ENCODE data around the gene C2CD2L. TPM values are rescaled to one million over a fixed set of nuclear protein-coding genes. Genes with fewer than 3 reads are reported as not detected.

Gene C2CD2L
- total RNA-seq, 1 experiment from 2014 or later: 5.6 TPM

DNA sequence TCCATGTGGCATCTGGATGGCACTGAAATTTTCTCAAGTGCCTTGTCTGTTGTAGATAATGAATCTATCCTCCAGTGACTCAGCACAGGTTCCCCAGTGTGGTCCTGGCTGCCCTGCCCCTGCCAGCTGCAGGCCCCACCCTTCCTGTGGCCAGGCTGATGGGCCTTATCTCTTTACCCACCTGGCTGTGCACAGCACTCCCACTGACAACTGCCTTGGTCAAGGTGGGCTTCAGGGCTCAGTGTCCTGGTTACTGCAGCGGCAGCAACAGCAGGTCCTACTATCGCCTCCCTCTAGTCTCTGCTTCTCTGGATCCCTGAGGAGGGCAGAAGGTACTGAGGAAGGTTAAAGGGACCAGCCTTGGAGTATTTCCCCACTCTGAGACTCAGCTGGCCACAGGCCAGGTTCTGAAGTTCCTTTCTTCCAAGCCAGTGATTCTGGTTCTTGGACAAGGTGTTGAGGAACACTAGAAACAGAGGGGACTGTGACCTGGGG is 19.4 kb upstream of the C2CD2L start:
- Histone ChIP-seq H3K27ac (ENCODE audit: insufficient read length, low read depth, low read length) (no peak overlapping the region), H2BK120ac (ENCODE audit: low read depth, low read length, poor library complexity, severe bottlenecking) (no peak overlapping the region), H4K20me1 (ENCODE audit: control insufficient read depth, insufficient read depth, insufficient read length) (no peaks in the 10 kb centered on the region), H3K14ac (ENCODE audit: insufficient read depth, low read length) (no peak overlapping the region), H3K9me3 (ENCODE audit: control insufficient read depth, low read depth, low read length) (no peaks in the 10 kb centered on the region), H3K4me1 (ENCODE audit: insufficient read depth, low read length) (no peaks in the 10 kb centered on the region), H2BK5ac (ENCODE audit: insufficient read length, low read length) (no peak overlapping the region), H3K18ac (ENCODE audit: insufficient read length, low read depth, low read length) (no peak overlapping the region), H3K27me3 (ENCODE audit: insufficient read depth, low read length) (no peaks in the 10 kb centered on the region), H3K79me2 (ENCODE audit: insufficient read depth, low read length) (no peaks in the 10 kb centered on the region; the same call in 1 of the 2 replicates), H3K9ac (ENCODE audit: extremely low read depth, insufficient read length, low read length) (no peak overlapping the region), H3T11ph (ENCODE audit: low read length) (no peak overlapping the region), H2BK12ac (ENCODE audit: insufficient read length, low read depth, low read length) (no peak overlapping the region), H3K23ac (ENCODE audit: insufficient read length, low read depth, low read length) (no peak overlapping the region), H3K56ac (ENCODE audit: insufficient read length, low read depth, low read length) (no peak overlapping the region), H3K4ac (ENCODE audit: low read depth, low read length) (no peak overlapping the region), H2AK5ac (ENCODE audit: insufficient read length, low read length) (no peak overlapping the region), H2BK20ac (ENCODE audit: low read depth, low read length, poor library complexity, severe bottlenecking) (no peak overlapping the region), H3K79me1 (ENCODE audit: insufficient read depth, low read depth, low read length, poor library complexity, severe bottlenecking) (no peaks in the 10 kb centered on the region), H3K23me2 (ENCODE audit: insufficient read length, low read depth, low read length, poor library complexity, severe bottlenecking) (peaks cover 5% of the 10 kb centered on the region), H3K4me2 (ENCODE audit: insufficient read depth, insufficient read length, low read length) (no peak overlapping the region), H4K5ac (ENCODE audit: insufficient read length, low read depth, low read length) (no peak overlapping the region), H2BK15ac (ENCODE audit: low read depth, low read length) (no peak overlapping the region), H4K8ac (replicated peaks; ENCODE audit: insufficient read length, low read depth, low read length) (no peak overlapping the region), H4K91ac (ENCODE audit: insufficient read length, low read depth, low read length) (no peak overlapping the region), H2AFZ (ENCODE audit: low read length) (no peak overlapping the region)
- no peaks in the 10 kb centered on the region for H3K9me3 Mint-ChIP-seq
- no peak overlapping the region; a peak in 1 of 7 replicates for H3K27ac Mint-ChIP-seq
- peaks cover 19 to 23% of the 10 kb centered on the region in 2 experiments for H3K4me1 Mint-ChIP-seq
- WGBS (ENCODE audit: extremely low coverage, insufficient read length, low lambda C conversion rate): no CpG with 5 or more reads among the region's 2 CpGs
- H3K27me3 Mint-ChIP-seq (ENCODE audit: low read depth): no peaks in the 10 kb centered on the region
- TF ChIP-seq CTCF (conservative IDR thresholded peaks at IDR 0.05): no peak
- H3K4me3 Mint-ChIP-seq: no peak overlapping the region; a peak in 1 of 5 replicates
- peaks cover 7 to 27% (median 21%) of the 10 kb centered on the region in 3 experiments; a peak in 6 of 7 replicates for H3K36me3 Mint-ChIP-seq (ENCODE audit: insufficient read depth in 1 of 3, low read depth in 3 of 3)
- no peak for DNase-seq

Measured in H9 (cell line).